ENCODE measurements around the gene RGS7BP.

DNA sequence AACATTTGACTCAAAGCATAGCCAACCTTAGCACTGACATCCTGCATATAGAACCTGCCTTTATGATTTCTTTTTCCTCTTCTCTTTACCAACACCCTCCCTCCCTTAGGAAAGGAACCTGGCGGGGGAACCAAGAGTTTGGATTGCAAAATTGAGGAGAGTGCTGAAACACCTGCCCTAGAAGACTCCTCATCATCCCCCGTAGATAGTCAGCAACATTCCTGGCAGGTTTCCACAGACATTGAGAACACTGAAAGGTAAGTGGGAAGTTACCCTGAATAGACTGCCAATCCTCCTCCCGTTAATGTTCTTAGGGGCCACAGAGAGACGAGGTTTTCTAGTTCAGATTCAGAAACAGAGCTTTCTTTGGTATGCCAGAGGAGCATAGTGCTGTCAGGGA, 88.8 kb downstream of the RGS7BP start:
- TF ChIP-seq, protein P1, sequence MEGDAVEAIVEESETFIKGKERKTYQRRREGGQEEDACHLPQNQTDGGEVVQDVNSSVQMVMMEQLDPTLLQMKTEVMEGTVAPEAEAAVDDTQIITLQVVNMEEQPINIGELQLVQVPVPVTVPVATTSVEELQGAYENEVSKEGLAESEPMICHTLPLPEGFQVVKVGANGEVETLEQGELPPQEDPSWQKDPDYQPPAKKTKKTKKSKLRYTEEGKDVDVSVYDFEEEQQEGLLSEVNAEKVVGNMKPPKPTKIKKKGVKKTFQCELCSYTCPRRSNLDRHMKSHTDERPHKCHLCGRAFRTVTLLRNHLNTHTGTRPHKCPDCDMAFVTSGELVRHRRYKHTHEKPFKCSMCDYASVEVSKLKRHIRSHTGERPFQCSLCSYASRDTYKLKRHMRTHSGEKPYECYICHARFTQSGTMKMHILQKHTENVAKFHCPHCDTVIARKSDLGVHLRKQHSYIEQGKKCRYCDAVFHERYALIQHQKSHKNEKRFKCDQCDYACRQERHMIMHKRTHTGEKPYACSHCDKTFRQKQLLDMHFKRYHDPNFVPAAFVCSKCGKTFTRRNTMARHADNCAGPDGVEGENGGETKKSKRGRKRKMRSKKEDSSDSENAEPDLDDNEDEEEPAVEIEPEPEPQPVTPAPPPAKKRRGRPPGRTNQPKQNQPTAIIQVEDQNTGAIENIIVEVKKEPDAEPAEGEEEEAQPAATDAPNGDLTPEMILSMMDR (conservative IDR thresholded peaks at IDR 0.05; ENCODE audit: low read depth, low read length) = no peak
- TF ChIP-seq EZH2 (IDR thresholded peaks at IDR 0.05; ENCODE audit: borderline replicate concordance, low read depth, low read length, poor library complexity, severe bottlenecking) = no peak

All from A673 (cell line).